ENCODE measurements around the gene ELOVL1.

GRCh38 chr1:43363283-43363934 lies 4.4 kb downstream of the ELOVL1 start:
- TF ChIP-seq CTCF (IDR thresholded peaks at IDR 0.05; ENCODE audit: low read depth, low read length, poor library complexity, severe bottlenecking) (no peak), EZH2phosphoT487 (IDR thresholded peaks at IDR 0.05; ENCODE audit: borderline replicate concordance, low read length) (no peak)
